Muscle of leg (tissue), 16 donors: ENCODE measurements around the gene CD14. TPM values are rescaled to one million over a fixed set of nuclear protein-coding genes. Genes with fewer than 3 reads are reported as not detected.

Experiments
- DNase-seq: peaks from one replicate; pipeline ENCODE4 v3.0.0; 2013
- H3K27ac ChIP-seq: one replicate; pipeline ENCODE4 v1.5.1; 2013; ENCODE audit warnings: mild to moderate bottlenecking, low read length, control low read depth
- H3K27me3 ChIP-seq: one replicate; pipeline ENCODE4 v1.6.1; 2013; ENCODE audit warnings: low read length; ENCODE audit not compliant: control insufficient read depth, insufficient read depth
- H3K36me3 ChIP-seq: one replicate; pipeline ENCODE4 v1.6.1; 2013; ENCODE audit warnings: low read length; ENCODE audit not compliant: control insufficient read depth, insufficient read depth
- H3K4me1 ChIP-seq: one replicate; pipeline ENCODE4 v1.6.1; 2013; ENCODE audit warnings: low read length; ENCODE audit not compliant: control insufficient read depth, insufficient read depth
- H3K4me3 ChIP-seq: one replicate; pipeline ENCODE4 v1.5.1; 2013; ENCODE audit warnings: low read length, control low read depth
- H3K9me3 ChIP-seq: replicated peaks from 2 replicates; pipeline ENCODE4 v1.6.1; 2013; ENCODE audit warnings: low read depth, low read length; ENCODE audit not compliant: control insufficient read depth
- WGBS: methylation state at CpG from one replicate; pipeline ENCODE4 v1.1.5; 2013; ENCODE audit warnings: missing lambda C conversion rate; ENCODE audit not compliant: insufficient coverage; 5-methylcytosine and 5-hydroxymethylcytosine counted together
- long read RNA-seq, 11 donors: transcript quantifications; one replicate each; lab custom pipeline, GENCODE V29; 2026
- polyA plus RNA-seq, 8 donors: library from polyadenylated mRNA; unstranded; fragments of 120-200 nt; gene quantifications; one replicate each; pipeline versions ENCODE4 v1.2.1 to v1.2.3, GENCODE V29; 2013; ENCODE audit warnings: inconsistent platforms in 1 of 8, low replicate concordance in 1 of 8; ENCODE audit not compliant: insufficient read length in 8 of 8, insufficient read depth in 1 of 8
- total RNA-seq: library from RNA; stranded (reverse); fragments of 120-200 nt; gene quantifications from one replicate; pipeline ENCODE4 v1.2.4, GENCODE V29; 2013

CD14 gene
- total RNA-seq (32.1 TPM), polyA plus RNA-seq (10 to 100 TPM; 21.0 to 32.8 (median 28.4) TPM)
- long read RNA-seq, donor 1, partial matches to known transcripts, result 0 of 3 reads
- long read RNA-seq, donor 1, other reads (novel, unspliced or antisense), result 0 of 3 reads
- long read RNA-seq, donor 2, partial matches to known transcripts, result 0 of 3 reads
- long read RNA-seq, donor 2, other reads (novel, unspliced or antisense), result 0 of 3 reads
- long read RNA-seq, donor 3, transcript CD14-201 (2 exons, 1,886 nt), result major isoform, 12 of 12 reads
- long read RNA-seq, donor 3, partial matches to known transcripts, result 0 of 12 reads
- long read RNA-seq, donor 3, other reads (novel, unspliced or antisense), result 0 of 12 reads
- long read RNA-seq, donor 4, transcript CD14-201 (2 exons, 1,886 nt), result major isoform, 26 of 26 reads
- long read RNA-seq, donor 4, partial matches to known transcripts, result 0 of 26 reads
- long read RNA-seq, donor 4, other reads (novel, unspliced or antisense), result 0 of 26 reads
- long read RNA-seq, donor 5, transcript CD14-201 (2 exons, 1,886 nt), result major isoform, 22 of 22 reads
- long read RNA-seq, donor 5, partial matches to known transcripts, result 0 of 22 reads
- long read RNA-seq, donor 5, other reads (novel, unspliced or antisense), result 0 of 22 reads
- long read RNA-seq, donor 6, transcript CD14-201 (2 exons, 1,886 nt), result major isoform, 20 of 41 reads
- long read RNA-seq, donor 6, partial matches to known transcripts, result 18 of 41 reads
- long read RNA-seq, donor 6, other reads (novel, unspliced or antisense), result 0 of 41 reads
- long read RNA-seq, donor 7, transcript CD14-201 (2 exons, 1,886 nt), result major isoform, 17 of 17 reads
- long read RNA-seq, donor 7, partial matches to known transcripts, result 0 of 17 reads
- long read RNA-seq, donor 7, other reads (novel, unspliced or antisense), result 0 of 17 reads
- long read RNA-seq, donor 8, transcript CD14-201 (2 exons, 1,886 nt), result major isoform, 19 of 20 reads
- long read RNA-seq, donor 8, partial matches to known transcripts, result 0 of 20 reads
- long read RNA-seq, donor 8, other reads (novel, unspliced or antisense), result 0 of 20 reads
- long read RNA-seq, donor 9, transcript CD14-201 (2 exons, 1,886 nt), result major isoform, 14 of 14 reads
- long read RNA-seq, donor 9, partial matches to known transcripts, result 0 of 14 reads
- long read RNA-seq, donor 9, other reads (novel, unspliced or antisense), result 0 of 14 reads
- long read RNA-seq, donor 10, transcript CD14-201 (2 exons, 1,886 nt), result major isoform, 13 of 13 reads
- long read RNA-seq, donor 10, partial matches to known transcripts, result 0 of 13 reads
- long read RNA-seq, donor 10, other reads (novel, unspliced or antisense), result 0 of 13 reads
- long read RNA-seq, donor 11, transcript CD14-201 (2 exons, 1,886 nt), result major isoform, 19 of 20 reads
- long read RNA-seq, donor 11, partial matches to known transcripts, result 0 of 20 reads
- long read RNA-seq, donor 11, other reads (novel, unspliced or antisense), result 0 of 20 reads

DNA sequence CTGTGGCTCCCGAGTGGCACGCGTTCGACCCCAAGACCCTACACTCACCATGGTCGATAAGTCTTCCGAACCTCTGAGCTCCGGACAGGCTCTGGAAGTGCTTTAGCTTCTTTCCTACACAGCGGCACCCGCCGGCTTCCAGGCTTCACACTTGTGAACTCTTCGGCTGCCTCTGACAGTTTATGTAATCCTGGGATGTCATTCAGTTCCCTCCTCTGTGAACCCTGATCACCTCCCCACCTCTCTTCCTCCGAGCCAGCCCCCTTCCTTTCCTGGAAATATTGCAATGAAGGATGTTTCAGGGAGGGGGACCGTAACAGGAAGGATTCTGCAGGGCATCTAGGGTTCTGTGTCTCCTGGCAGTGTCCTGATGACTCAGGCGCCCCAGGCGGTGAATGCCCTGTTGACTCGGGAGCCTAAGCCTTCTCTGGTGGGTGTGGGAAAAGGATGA lies at the start of gene CD14:
Gene CD14 (minus strand): TSS at position 155 of the 451 bp plus-strand sequence. CDS start 104 bp downstream, at position 51.
- Histone ChIP-seq H3K36me3 (no peaks in the 10 kb centered on the region), H3K27me3 (peaks cover 32% of the 10 kb centered on the region), H3K4me3 (peak within 1 kb of the TSS; percentile 40), H3K27ac (peak within 1 kb of the TSS; percentile 62), H3K9me3 (peaks cover 2% of the 10 kb centered on the region), H3K4me1 (peaks cover 15% of the 10 kb centered on the region)
- 5% methylated on average over 7 of the region's 16 CpGs for WGBS
- peak; percentile 71 for DNase-seq

DNA sequence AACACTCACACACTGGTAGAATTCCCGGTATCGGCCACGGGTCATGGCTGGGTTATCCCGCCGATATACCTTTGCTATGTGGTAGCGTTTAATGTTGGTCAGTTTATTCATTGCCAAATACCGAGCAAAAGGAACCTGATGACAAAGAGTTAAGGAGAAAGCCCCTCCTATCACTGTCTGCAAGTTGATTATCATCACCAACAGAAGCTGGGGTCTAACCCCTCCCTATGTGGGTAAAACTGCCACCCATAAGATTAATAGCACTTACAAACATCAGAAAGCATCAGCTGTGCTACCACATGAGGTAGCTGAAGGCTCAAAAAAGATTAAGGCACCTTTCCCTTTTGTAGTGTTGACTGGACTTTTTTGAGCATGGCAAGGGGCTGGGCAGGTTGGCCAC lies 46.0 kb upstream of the CD14 start:
- Histone ChIP-seq H3K4me3 (no peak overlapping the region), H3K27ac (no peak overlapping the region), H3K36me3 (peaks cover 60% of the 10 kb centered on the region), H3K9me3 (no peaks in the 10 kb centered on the region), H3K27me3 (no peaks in the 10 kb centered on the region), H3K4me1 (no peaks in the 10 kb centered on the region)
- WGBS, result 98% methylated on average over 5 of the region's 7 CpGs
- no peak for DNase-seq

DNA sequence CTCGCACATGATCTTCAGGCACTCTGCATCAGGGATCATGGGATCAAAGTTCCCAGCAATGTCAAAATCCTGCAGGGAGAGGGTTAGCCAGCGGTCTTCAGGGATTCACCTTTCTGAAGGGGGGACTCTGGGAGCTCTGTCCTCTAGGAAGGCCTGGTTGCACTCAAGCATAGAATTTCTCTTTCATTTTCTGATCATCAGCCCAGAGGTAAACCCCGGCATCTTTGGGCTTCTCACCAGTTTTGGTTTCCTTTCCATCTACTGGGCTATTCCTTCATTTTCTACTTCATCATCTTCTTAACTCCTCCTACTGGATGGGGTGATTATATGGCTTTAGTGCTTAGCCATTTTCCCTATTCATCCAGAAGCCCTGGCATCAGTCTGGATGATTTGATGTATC lies 45.0 kb upstream of the CD14 start:
- Histone ChIP-seq H3K4me1 (no peaks in the 10 kb centered on the region), H3K4me3 (no peak overlapping the region), H3K27ac (no peak overlapping the region), H3K27me3 (no peaks in the 10 kb centered on the region), H3K9me3 (no peaks in the 10 kb centered on the region), H3K36me3 (peaks cover 66% of the 10 kb centered on the region)
- WGBS, result 94% methylated on average over 2 of the region's 3 CpGs
- DNase-seq, result no peak

DNA sequence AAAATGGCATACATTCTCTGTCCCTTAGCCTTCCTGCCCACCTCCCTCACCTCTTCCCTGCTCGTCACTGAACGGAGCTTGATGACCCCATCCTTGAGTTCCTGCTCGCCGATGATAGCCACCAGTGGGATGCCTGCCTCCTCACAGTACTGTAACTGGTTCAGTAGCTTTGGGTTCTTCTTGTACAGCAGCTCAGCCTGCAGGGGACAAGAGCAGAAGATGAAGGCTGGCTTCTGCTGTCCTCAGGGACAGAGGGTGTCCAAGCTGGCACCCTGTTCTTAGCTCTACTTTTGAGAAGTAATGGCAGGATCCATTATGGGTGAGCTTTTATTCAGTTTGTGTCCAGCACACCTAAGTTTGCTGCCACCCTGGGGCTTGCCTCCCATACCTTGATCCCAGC lies 41.7 kb upstream of the CD14 start:
- Histone ChIP-seq H3K9me3 (no peaks in the 10 kb centered on the region), H3K4me3 (no peak overlapping the region), H3K36me3 (peaks cover 72% of the 10 kb centered on the region), H3K27ac (no peak overlapping the region), H3K4me1 (no peaks in the 10 kb centered on the region), H3K27me3 (no peaks in the 10 kb centered on the region)
- 97% methylated on average over 4 of the region's 4 CpGs for WGBS
- DNase-seq, result no peak

DNA sequence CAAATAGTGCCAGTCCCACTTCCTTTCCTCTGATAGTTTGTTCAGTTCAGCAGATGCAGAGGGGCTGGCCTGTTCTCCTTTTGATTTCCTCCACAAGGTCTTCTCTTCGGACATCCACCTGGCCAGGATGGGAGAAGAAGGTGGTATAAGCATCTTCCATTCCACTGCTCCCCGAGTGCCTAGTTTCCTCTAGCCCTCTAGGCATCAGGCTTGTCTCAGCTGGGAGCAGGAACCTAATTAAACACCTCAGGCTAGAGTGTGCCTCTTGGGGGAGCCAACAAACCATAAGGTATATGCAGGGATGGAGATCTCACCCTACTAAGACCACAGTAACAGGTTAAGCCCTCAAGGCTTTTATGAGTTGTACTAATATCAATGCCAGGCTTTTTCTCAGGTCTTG lies 41.2 kb upstream of the CD14 start:
- Histone ChIP-seq H3K36me3 (peaks cover 73% of the 10 kb centered on the region), H3K4me1 (no peaks in the 10 kb centered on the region), H3K4me3 (no peak overlapping the region), H3K9me3 (no peaks in the 10 kb centered on the region), H3K27me3 (no peaks in the 10 kb centered on the region), H3K27ac (no peak overlapping the region)
- no peak for DNase-seq
- no CpG with 5 or more reads among the region's 2 CpGs for WGBS

DNA sequence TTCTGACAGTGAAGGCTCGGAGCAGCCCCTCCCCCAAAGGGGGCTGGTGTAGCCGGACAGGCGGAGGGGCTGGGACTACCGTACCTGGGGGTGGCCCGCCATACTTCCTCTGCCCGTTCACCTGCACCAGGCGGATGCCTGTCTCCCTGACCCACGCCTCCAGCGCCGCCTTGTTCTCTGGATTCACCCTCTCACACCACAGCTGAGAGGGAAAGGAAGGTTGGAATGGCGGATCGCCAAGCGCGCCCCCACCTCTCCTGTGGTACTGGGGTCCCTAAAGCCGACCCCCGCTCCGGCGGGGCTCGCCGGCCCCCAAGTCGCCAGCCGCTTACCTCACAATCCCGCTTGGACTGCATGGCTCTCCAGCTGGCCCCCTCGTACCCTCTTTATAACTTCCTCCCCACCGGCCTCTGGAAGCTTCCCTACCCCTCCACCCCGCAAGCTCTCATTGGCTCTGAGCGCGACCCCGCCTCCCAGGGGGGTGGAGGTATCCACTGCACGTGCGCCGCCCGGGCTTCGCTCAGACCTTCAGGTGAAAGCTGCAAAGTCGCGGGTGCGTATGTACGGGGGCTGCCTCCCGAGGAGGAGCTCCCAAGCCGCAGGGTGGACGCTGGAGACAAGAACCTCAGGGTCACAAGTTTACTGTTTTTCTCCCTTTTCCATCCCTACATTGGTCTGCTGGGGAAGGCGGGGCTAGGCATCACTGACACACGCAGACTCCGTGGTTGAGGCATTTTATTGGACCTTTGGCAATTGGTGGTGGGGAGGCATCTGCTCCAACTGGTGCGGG lies 40.4 kb upstream of the CD14 start, which contains the start of gene DND1:
Gene DND1 (minus strand): TSS at position 390 of the 790 bp plus-strand sequence. CDS start 34 bp downstream, at position 356.
- 73% methylated on average over 22 of the region's 45 CpGs for WGBS
- H3K27me3 ChIP-seq, result no peaks in the 10 kb centered on the region
- no peaks in the 10 kb centered on the region for H3K4me1 ChIP-seq
- H3K27ac ChIP-seq, result no peak within 1 kb of the TSS
- no peak for DNase-seq
- no peaks in the 10 kb centered on the region for H3K9me3 ChIP-seq
- peaks cover 76% of the 10 kb centered on the region for H3K36me3 ChIP-seq
- no peak within 1 kb of the TSS for H3K4me3 ChIP-seq

DNA sequence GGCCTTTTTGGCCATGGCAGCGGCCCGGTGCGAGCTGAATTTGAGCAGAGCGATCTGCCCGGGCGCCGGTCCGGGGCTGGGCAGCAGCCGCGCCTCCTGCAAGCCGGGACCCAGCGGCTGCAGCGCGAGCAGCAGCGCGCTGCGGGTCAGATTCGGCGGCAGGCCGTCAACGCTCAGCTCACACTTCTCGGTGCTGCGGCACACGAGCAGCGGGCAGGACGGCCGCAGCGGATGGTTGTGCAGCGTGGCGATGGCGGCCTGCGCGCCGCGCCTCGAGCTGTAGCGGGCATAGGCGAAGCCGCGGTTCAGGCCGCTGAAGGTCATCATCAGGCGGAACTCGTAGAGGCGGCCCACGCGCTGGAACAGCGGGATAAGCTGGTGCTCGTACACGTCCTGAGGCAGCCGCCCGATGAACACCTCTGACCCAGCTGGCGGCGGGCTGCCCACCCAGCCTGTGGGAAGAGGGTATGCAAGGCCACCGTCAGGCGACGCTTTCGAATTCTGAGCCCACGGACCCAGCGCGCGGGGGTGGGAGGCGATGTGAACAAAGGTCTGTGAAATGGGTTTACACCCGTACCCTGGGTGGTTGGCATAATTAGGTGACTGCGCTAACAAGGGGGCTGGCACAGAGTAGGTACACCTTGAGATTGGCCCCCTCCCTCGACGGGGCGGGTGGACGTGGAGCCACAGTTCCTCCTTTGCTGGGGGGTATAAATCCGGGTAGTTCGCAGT lies 39.6 kb upstream of the CD14 start:
- H3K4me1 ChIP-seq, result no peaks in the 10 kb centered on the region
- H3K27me3 ChIP-seq, result no peaks in the 10 kb centered on the region
- H3K9me3 ChIP-seq, result no peaks in the 10 kb centered on the region
- 26% methylated on average over 66 of the region's 70 CpGs for WGBS
- H3K36me3 ChIP-seq, result peaks cover 77% of the 10 kb centered on the region
- no peak overlapping the region for H3K4me3 ChIP-seq
- no peak for DNase-seq
- H3K27ac ChIP-seq, result no peak overlapping the region

DNA sequence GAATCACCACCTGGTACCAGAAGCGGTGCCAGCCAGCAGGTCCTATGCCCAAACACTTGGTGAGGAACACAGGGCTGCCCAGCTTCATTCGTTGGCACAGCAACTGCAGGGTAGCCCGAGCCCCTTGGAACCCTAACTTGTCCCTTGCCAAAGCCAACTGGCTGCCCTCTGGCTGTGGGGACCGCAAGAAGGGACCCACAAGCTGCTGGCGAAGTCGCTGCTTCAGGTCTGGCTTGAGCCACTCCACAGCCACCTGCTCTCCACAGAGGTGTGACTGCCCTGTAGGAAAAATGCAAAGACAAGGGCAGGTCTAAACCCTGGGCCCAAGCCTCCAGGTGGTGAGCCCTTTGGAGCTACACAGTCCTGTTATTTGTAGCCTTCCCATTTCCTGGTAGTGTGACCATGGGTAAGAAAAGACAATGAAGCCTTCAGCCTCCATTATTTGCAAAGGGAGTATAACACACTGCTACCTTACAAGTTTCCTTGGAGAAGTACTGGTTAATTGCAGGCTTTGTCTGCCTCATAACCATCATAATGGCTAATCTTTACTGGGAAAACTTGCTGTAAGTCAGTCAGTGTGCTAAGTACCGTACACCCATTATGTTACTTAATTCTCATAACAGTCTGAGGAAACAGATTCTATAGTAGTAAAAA lies 38.6 kb upstream of the CD14 start:
- Histone ChIP-seq H3K4me1 (no peaks in the 10 kb centered on the region), H3K9me3 (no peaks in the 10 kb centered on the region), H3K27ac (no peak overlapping the region), H3K27me3 (no peaks in the 10 kb centered on the region), H3K4me3 (no peak overlapping the region), H3K36me3 (peaks cover 75% of the 10 kb centered on the region)
- no CpG with 5 or more reads among the region's 7 CpGs for WGBS
- DNase-seq, result no peak
